ENCODE data around the gene IBA57.

IBA57 gene

DNA sequence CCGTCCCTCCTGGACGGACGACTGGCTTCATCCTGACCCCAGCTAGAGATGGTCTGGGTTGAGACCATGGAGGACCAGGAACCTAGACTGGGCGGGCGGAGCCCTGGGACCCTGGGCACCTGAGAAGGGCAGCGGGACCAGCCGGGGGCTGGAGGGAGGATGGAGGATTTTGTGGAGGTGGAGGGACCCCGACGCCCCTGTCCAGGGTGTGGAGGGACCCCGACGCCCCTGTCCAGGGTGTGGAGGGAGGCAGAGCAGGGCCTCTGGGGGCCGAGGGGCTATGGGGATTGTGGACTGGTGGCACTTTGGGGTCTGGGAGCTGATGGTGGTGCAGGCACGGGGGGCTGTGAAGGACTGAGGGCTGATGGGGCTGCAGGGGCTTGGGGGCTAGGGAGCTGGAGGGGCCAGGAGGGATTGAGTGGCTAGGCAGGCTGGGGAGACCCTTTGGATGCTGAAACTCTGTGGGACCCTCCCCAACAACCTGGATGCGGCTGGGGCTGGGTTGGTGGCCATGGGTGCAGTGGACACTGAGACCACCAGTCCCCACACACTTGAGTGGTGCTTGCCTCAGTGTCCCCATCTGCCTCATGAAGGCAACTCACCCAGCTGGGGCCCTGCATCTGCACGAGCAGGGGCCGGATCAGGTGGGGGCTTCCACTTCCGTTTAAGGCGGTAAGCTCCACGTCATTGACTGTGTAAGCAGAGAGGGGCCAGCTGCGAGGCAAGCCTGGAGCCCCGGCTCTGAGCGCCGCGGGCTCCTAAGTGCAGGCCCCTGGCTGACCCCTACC is 8.5 kb upstream of the IBA57 start:
- DNase-seq (ENCODE audit: low read depth in 2 of 2), result no peak

GRCh38 chr1:228157729-228158126 is 7.9 kb upstream of the IBA57 start:
- no peak for DNase-seq (ENCODE audit: low read depth in 2 of 2)

- no peak for DNase-seq (ENCODE audit: low read depth in 2 of 2)
Measured at GRCh38 chr1:228158151-228159007, 7.2 kb upstream of the IBA57 start.

DNA sequence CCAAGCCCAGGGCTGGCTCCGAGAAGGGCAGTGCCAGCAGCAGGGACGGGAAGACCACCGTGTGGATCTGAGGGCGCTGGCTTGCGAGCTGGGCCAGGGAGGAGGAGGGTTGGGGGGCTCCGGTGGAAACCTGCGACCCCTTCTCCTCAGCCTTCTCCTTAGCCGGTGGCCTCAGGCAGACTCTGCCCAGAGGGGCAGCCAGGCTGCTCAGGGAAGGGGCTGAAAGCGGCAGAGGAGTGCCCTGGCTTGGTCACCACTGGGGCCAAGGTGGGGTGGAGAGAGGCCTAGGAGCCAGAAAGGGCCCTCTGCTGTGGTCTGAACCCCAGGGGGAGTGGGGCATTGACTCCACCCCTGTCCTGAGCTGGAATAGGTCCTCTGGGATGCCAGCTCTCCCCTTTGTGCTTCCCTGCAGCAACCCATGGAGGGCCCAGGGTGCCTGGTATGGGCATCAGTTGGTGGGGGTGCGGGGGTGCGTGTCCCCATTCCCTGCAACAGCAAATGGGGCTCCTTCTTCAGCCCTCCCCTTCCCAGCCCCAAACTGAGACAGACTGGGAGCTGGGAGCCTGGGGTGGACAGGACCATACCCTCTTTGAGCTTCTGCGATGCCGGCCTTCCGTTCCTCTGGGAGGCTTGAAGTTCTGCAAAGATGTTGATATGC is 6.5 kb upstream of the IBA57 start:
- DNase-seq (ENCODE audit: low read depth in 2 of 2), result no peak

GRCh38 chr1:228160201-228160761 is 5.3 kb upstream of the IBA57 start:
- DNase-seq (ENCODE audit: low read depth in 2 of 2), result no peak

- DNase-seq (ENCODE audit: low read depth in 2 of 2), result no peak
Measured at GRCh38 chr1:228161362-228161761, 4.2 kb upstream of the IBA57 start.

DNA sequence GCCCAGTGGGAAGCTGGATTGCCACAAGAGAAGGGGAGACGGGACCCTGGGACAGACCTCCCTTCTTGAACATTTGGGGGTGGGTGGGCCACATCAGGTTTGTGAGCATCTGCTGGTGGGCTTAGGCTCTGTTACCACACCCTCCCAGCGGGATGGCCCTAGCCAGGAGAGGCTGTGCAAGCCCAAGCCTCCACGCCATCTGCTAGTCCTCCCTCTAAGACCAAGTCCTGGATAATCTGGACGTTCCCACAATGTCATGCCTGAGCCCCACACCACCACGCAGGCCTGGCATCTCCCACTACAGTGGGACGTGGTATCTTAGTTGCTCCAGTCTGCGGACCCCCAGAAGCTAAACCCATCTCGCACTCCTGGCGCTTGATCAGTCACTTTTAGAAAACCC is 3.7 kb upstream of the IBA57 start:
- DNase-seq (ENCODE audit: low read depth in 2 of 2), result no peak

DNA sequence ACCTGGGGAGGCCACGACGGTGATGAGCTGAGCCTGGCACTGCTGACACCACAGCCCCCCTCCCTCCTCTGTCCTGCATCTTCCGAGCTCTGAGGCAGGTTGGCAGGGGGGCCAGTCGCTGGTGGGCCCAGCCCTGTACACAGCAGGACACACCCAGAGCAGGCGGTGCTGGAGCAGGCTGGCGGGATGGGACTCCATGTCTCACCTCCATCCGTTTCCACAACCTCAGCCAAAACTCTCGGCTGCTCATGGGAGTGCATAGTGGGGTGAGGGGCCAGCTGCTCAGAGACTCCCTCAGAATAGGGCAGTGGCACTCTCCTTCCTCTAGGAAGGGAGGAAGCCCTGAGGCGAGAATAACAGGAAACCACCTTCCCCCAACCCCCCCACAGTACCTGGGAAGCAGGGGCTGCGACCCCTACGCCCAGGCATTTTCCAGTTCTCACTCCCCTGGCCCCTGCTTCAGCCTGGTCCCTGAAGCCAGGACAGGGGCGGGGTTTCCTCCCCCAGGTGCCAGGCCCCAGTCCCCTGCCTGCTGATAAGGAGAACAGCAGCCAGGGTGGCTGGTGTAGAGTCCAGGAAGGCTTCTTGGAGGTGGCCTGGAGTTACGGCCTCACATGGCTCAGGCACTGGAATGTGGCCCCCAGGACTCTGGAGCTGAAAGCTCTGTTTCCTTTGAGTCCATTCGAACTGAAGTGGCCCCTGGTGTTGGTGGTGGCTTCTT is 3.2 kb upstream of the IBA57 start:
- no peak for DNase-seq (ENCODE audit: low read depth in 2 of 2)

DNA sequence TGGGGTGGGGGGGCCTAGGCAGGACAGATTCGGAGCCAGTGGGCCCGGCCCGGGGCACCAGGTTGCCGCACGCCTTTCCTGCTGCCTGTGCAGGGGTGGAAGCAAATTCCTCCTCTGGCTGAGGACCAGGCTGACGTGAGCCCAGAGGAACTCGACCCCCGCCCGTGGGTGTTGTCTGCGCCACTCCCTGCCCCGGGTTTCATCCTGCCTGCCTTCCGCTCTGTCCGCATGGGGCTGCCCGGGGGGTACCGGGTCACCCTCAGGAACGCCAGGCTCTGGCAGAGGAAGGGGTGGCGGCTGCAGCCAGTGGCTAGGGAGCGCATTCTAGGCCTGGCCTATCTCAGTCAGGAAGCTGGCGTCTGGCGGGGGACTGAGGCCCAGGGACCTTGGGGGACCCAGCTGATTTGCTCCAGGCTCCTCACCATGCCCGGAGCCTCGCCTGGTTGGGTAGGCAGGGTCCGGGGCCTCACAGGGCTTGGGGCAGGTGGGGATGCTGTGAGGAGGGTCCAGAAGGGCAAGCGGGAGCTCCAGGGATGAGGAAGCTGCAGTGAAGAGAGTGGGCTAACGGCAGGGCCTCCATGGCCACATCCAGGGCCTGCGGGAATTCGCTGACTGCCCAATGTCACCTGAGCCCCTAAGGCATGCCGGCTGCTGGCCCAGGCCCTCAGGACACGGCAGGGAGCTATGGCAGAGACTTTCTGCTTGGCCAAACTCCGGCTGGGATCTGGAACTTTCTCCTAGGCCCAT is 2.4 kb upstream of the IBA57 start:
- no peak for DNase-seq (ENCODE audit: low read depth in 2 of 2)

DNA sequence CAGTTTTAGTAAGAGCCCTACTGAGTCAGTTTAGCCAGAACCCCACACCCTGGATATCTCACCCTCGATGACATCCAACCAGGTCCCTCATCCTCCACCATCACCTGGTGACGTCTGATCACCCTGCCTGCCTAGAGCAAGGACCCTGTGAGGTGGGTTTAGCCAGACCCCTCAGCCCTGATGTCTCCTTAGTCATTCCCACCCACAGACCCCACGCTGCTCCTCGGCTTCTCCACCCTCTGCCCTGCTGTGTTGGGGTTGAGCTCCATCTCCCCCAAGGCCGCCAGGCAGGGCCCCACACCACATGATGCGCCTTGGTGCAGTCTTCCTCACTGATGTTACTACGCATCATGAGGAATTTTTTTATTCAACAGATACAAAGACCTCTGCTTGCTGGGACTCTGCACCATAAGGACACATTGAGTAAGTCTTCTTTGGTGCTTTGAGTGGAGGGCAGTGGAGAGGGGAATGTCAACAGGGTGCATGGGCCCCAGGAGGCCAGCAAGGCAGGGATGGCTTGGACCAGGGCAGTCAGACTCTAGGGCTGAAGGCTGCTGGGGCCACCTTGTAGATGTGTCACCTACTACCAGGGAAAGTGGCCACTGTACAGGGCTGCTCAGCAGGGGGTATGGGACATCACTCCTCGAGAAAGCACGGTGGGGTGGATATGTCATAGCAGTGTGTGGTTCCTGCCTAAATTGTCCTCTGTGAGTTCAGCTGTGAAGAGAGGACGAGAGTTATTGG is 1.7 kb upstream of the IBA57 start:
- DNase-seq (ENCODE audit: low read depth in 2 of 2), result no peak

GRCh38 chr1:228164561-228165371 is 838 bp upstream of the IBA57 start:
- no peak for DNase-seq (ENCODE audit: low read depth in 2 of 2)

GRCh38 chr1:228166170-228166936 is 749 bp downstream of the IBA57 start:
- DNase-seq (ENCODE audit: low read depth in 2 of 2), result peak; percentile 28 to 42

DNA sequence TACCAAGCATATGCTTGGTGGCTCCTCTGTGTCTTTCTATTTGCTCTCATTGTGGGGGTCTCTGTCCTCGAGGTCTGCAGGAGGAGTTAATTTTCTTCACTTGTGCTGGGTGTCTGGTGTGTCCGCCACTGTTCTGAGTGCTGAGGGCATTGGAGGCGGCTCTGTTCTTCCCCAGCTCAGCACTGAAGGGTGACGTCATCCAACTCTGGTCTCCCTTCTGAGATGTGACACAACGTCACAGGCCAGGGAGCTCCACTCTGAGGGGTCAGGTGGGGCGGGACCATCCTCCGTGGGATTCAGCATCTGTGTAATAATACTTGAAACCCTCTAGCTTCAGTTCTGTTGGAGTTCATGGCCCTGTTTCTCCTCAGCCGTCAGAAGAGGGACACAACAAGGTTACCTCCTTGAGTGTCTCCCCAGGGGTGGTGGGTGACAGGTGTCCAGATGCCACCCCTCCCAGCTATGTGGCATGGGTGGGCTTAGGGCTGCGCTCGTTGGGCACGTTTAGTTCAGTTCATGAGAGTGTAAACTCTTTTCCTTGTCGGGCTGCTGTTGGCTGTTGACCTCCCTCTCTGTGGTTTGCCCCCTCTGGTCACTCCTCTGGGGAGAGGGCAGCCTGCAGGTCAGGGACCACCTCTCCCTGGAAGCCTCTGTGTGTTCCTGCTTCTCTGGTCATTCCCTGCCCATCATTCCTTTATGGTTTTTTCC is 3.1 kb downstream of the IBA57 start:
- DNase-seq (ENCODE audit: low read depth in 2 of 2), result no peak

DNA sequence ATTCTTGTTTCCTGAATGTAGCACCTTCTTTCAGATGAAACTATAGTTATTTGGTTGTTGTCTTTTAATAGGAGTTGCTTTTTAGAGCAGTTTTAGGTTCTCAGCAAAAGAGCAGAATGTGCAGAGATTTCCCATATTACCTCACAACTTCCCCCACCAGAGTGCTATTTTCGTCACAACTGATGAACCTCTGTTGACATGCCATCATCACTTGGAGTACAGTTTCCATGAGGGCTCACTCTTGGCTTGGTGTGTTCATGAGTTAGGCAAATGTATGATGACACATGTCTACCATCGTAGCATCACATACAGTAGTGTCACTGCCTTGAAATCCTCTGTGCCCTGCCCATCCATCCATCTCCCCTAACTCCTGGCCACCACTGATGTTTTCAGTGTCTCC is 3.7 kb downstream of the IBA57 start:
- no peak for DNase-seq (ENCODE audit: low read depth in 2 of 2)

DNA sequence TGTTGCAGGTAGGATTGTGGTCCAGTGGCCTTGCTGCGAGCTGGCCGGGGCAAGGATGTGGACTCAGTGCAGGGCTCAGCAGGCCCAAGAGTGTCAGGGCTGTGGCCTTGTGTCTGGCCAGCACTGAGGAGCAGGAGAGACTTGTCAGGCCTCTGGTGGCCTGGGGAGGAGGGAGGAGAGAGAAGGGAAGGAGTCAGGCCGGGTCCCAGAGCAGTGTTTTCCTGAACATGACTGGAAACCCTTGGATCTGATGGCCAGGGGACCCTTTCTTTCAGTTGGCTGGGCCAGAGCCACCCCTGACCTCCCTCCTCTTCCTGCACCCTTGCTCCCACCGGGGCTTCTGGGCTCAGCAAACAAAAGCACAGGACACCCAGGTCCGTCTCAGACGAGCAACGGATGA is 5.1 kb downstream of the IBA57 start:
- DNase-seq (ENCODE audit: low read depth in 2 of 2), result no peak

GRCh38 chr1:228171221-228171891 is 5.8 kb downstream of the IBA57 start:
- DNase-seq (ENCODE audit: low read depth in 2 of 2), result no peak

Measured in activated CD8-positive, alpha-beta memory T cell treated with anti-CD3 and anti-CD28 coated beads for 4 hours (primary cell).